HepG2 (cell line): ENCODE measurements around the gene STK32C. TPM values are rescaled to one million over a fixed set of nuclear protein-coding genes. Genes with fewer than 3 reads are reported as not detected.

ENCODE experiments used
- ASH2L ChIP-seq: fragments of 300-600, 200-600 bp; sonication (generic); IDR thresholded peaks from 2 replicates; pipeline ENCODE4 v1.7.0; 2017; ENCODE audit warnings: low read depth, mild to moderate bottlenecking, moderate library complexity, mixed read lengths, low read length; ENCODE audit not compliant: insufficient read length
- ATAD3A ChIP-seq: sonication (generic); formaldehyde crosslinking; IDR thresholded peaks from 2 replicates; pipeline ENCODE4 v1.4.0; 2020; ENCODE audit warnings: missing genetic modification reagents
- CEBPG ChIP-seq: IDR thresholded peaks from 2 replicates; pipeline ENCODE4 v1.6.1; 2016
- GABPA ChIP-seq, 2 experiments: IDR thresholded peaks; 2 replicates each; pipeline ENCODE4 v1.6.1; 2011 to 2016; ENCODE audit warnings: low read depth in 2 of 2, low read length in 1 of 2, missing biosample characterization in 1 of 2, missing genetic modification characterization in 1 of 2
- HNF4G ChIP-seq, 2 experiments: sonication (generic) in 1 of 2; formaldehyde crosslinking in 1 of 2; IDR thresholded peaks; 2 replicates each; pipeline versions ENCODE4 v1.4.0 to v1.6.1; 2011 to 2020; ENCODE audit warnings: borderline replicate concordance in 2 of 2, low read depth in 2 of 2, mild to moderate bottlenecking in 2 of 2, low read length in 1 of 2, missing genetic modification reagents in 1 of 2, moderate library complexity in 1 of 2
- KDM5B ChIP-seq: sonication (generic); formaldehyde crosslinking; IDR thresholded peaks from 2 replicates; pipeline ENCODE4 v1.4.0; 2020; ENCODE audit warnings: missing genetic modification reagents, mild to moderate bottlenecking, borderline replicate concordance
- NFKB2 ChIP-seq: sonication (generic); formaldehyde crosslinking; IDR thresholded peaks from 2 replicates; pipeline ENCODE4 v1.4.0; 2020; ENCODE audit warnings: missing genetic modification reagents, borderline replicate concordance
- PCBP2 ChIP-seq: fragments of 200-400 bp; formaldehyde crosslinking; optimal IDR thresholded peaks from 2 replicates; pipeline ENCODE3; 2018; ENCODE audit warnings: low read length, low read depth; ENCODE audit not compliant: poor library complexity, severe bottlenecking
- RXRB ChIP-seq: IDR thresholded peaks from 2 replicates; pipeline ENCODE4 v1.6.1; 2016; ENCODE audit warnings: borderline replicate concordance, missing genetic modification reagents, missing compliant biosample characterization
- SRSF9 ChIP-seq: fragments of 200-400 bp; formaldehyde crosslinking; IDR thresholded peaks from 2 replicates; pipeline ENCODE4 v1.6.1; 2018; ENCODE audit warnings: borderline replicate concordance, mild to moderate bottlenecking, low read depth, low read length; ENCODE audit not compliant: insufficient read depth, poor library complexity, severe bottlenecking
- ZFP41 ChIP-seq: sonication (generic); formaldehyde crosslinking; IDR thresholded peaks from 2 replicates; pipeline ENCODE4 v1.4.0; 2020; ENCODE audit warnings: mild to moderate bottlenecking, missing genetic modification reagents, borderline replicate concordance
- ZHX2 ChIP-seq, 2 experiments: sonication (generic) in 1 of 2; formaldehyde crosslinking in 1 of 2; IDR thresholded peaks; 2 replicates each; pipeline versions ENCODE4 v1.6.1 to v1.9.0; 2014 to 2022; ENCODE audit warnings: antibody characterized with exemption in 1 of 2, borderline replicate concordance in 1 of 2, inconsistent platforms in 1 of 2, low read depth in 1 of 2, missing genetic modification reagents in 1 of 2
- ZNF10 ChIP-seq: sonication (generic); formaldehyde crosslinking; IDR thresholded peaks from 2 replicates; pipeline ENCODE4 v1.4.0; 2020; ENCODE audit warnings: mild to moderate bottlenecking, low read depth, missing genetic modification reagents, borderline replicate concordance
- ZNF280B ChIP-seq: sonication (generic); formaldehyde crosslinking; IDR thresholded peaks from 2 replicates; pipeline ENCODE4 v1.5.0; 2020; ENCODE audit warnings: missing genetic modification reagents, mild to moderate bottlenecking, borderline replicate concordance
- ZNF33B ChIP-seq: sonication (generic); formaldehyde crosslinking; IDR thresholded peaks from 2 replicates; pipeline ENCODE4 v1.5.1; 2020; ENCODE audit warnings: mild to moderate bottlenecking, missing genetic modification reagents
- ZNF451 ChIP-seq: sonication (generic); formaldehyde crosslinking; IDR thresholded peaks from 2 replicates; pipeline ENCODE4 v1.5.0; 2020; ENCODE audit warnings: mild to moderate bottlenecking, missing genetic modification reagents
- ZSCAN31 ChIP-seq: sonication (generic); formaldehyde crosslinking; IDR thresholded peaks from 2 replicates; pipeline ENCODE4 v1.5.0; 2020; ENCODE audit warnings: low read depth, mild to moderate bottlenecking, missing genetic modification reagents
- polyA plus RNA-seq, 8 experiments: library from polyadenylated mRNA; depleted of rRNA in 3 of 8; stranded (reverse) in 7 of 8; unstranded in 1 of 8; fragments of >200 nt; fragmentation: Illumina TruSeq in 4 of 8; extraction: Trizol in 4 of 8; gene quantifications; 2 replicates each; pipeline versions ENCODE4 v1.2.1 to v1.2.3, GENCODE V29; 2011 to 2016; ENCODE audit warnings: low read depth in 4 of 8, missing spikeins in 1 of 8, mixed read lengths in 1 of 8; ENCODE audit not compliant: insufficient read depth in 1 of 8
- total RNA-seq, 5 experiments: library from RNA; depleted of rRNA; stranded (reverse); fragments of >200 nt; fragmentation: Illumina TruSeq; extraction: Trizol; gene quantifications; 2 replicates each; pipeline ENCODE4 v1.2.3, GENCODE V29; 2016; ENCODE audit warnings: low read depth in 1 of 5

STK32C gene
- total and polyA plus RNA-seq, 2 of the 13 experiments (the other 11 are each of a cell fraction or from before 2014, with no cell fraction given): 10.9 to 19.4 TPM

- no peak for TF ChIP-seq ZHX2 (IDR thresholded peaks at IDR 0.05; ENCODE audit: low read depth)
- no peak for TF ChIP-seq ZHX2 (CRISPR knock-in tag; IDR thresholded peaks at IDR 0.05; ENCODE audit: borderline replicate concordance)
- TF ChIP-seq GABPA (IDR thresholded peaks at IDR 0.05; ENCODE audit: low read depth, low read length): no peak
- 0 out of 2 replicates have a peak, but pooled peaks have one; percentile 33 for TF ChIP-seq GABPA (CRISPR knock-in tag; IDR thresholded peaks at IDR 0.05; ENCODE audit: low read depth)
- TF ChIP-seq SRSF9: no peak
- TF ChIP-seq PCBP2: no peak
- TF ChIP-seq KDM5B (CRISPR knock-in tag): no peak
- TF ChIP-seq ZNF33B: no peak
- no peak for TF ChIP-seq ZNF451 (CRISPR knock-in tag)
- no peak for TF ChIP-seq ZNF10 (CRISPR knock-in tag)
- no peak for TF ChIP-seq ATAD3A
- TF ChIP-seq NFKB2 (CRISPR knock-in tag): peak; percentile 54; the same call in 1 of the 2 replicates
- TF ChIP-seq RXRB: no peak
- TF ChIP-seq HNF4G (IDR thresholded peaks at IDR 0.05; ENCODE audit: borderline replicate concordance, low read depth, low read length): no peak
- no peak for TF ChIP-seq HNF4G (CRISPR knock-in tag; IDR thresholded peaks at IDR 0.05; ENCODE audit: borderline replicate concordance, low read depth)
- TF ChIP-seq ASH2L: no peak
- no peak for TF ChIP-seq ZSCAN31
- no peak for TF ChIP-seq ZNF280B (CRISPR knock-in tag)
- TF ChIP-seq ZFP41: no peak
- no peak for TF ChIP-seq CEBPG (CRISPR knock-in tag)
Measured at GRCh38 chr10:132294561-132295318, 13.0 kb downstream of the STK32C start (continued).
